ENCODE results near the gene PELI1.
"Not testable (repeated sequence)": the region's sequence is repeated elsewhere in the genome, so short reads cannot be mapped to it uniquely, and the experiment has no call there.

Gene PELI1

DNA sequence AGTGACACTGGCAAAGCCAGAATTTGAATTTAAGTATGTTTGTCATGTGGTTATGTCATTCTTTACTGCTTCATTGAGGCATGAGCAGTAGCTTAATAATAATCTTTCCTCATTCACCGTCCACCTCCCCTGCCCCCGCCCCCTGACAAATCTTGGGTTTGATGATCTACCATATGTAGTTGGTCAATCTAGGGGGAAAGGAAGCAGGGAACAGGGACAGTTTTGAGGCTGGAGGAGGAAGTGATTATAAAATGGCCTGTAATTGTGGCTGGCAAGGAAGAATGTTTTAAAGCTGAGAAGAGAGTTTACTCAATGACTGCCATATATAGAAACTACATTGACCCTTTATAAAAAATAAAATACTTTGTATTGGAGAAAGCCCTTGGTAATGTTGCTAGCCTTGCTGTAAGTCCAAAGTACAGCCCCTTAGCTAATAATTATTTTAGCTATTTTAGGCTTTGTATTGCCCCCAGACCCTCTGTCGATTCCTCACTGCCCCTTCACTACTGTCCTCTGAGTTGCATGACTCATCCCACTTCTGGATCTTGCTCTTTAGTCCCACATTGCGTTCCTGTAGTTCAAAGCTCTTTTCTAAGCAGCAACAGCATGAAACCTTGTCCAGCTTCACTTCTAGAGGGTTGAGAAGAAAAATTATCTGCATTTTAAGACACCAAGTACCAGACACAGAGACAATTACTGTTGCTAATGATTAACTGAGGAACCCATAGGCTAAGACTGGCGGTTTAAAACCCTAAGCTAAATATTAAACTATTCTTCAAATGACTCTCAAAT, 38.4 kb downstream of the PELI1 start:
- H3K4me3 ChIP-seq (IDR thresholded peaks at IDR 0.05; ENCODE audit: insufficient read depth, low read depth, low read length), result no peak overlapping the region
- TF ChIP-seq, protein P1, sequence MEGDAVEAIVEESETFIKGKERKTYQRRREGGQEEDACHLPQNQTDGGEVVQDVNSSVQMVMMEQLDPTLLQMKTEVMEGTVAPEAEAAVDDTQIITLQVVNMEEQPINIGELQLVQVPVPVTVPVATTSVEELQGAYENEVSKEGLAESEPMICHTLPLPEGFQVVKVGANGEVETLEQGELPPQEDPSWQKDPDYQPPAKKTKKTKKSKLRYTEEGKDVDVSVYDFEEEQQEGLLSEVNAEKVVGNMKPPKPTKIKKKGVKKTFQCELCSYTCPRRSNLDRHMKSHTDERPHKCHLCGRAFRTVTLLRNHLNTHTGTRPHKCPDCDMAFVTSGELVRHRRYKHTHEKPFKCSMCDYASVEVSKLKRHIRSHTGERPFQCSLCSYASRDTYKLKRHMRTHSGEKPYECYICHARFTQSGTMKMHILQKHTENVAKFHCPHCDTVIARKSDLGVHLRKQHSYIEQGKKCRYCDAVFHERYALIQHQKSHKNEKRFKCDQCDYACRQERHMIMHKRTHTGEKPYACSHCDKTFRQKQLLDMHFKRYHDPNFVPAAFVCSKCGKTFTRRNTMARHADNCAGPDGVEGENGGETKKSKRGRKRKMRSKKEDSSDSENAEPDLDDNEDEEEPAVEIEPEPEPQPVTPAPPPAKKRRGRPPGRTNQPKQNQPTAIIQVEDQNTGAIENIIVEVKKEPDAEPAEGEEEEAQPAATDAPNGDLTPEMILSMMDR (conservative IDR thresholded peaks at IDR 0.05; ENCODE audit: low read depth, low read length), result no peak
- no peak overlapping the region for H3K4me2 ChIP-seq
- no peaks in the 10 kb centered on the region for H3K27me3 ChIP-seq (ENCODE audit: insufficient read depth, low read depth)
- no peak overlapping the region for H3K27ac ChIP-seq
- no peaks in the 10 kb centered on the region for H4K20me1 ChIP-seq (ENCODE audit: insufficient read depth)
- peaks cover 14% of the 10 kb centered on the region for H3K4me1 ChIP-seq (ENCODE audit: low read depth, poor library complexity, severe bottlenecking)
- H3K36me3 ChIP-seq (ENCODE audit: insufficient read depth), result no peaks in the 10 kb centered on the region; the same call in 1 of the 2 replicates
- no peak overlapping the region for H2AFZ ChIP-seq (ENCODE audit: low read depth)
- peaks cover 29% of the 10 kb centered on the region for H3K79me2 ChIP-seq (ENCODE audit: insufficient read depth, low read depth)
- H3K9ac ChIP-seq, result no peak overlapping the region

DNA sequence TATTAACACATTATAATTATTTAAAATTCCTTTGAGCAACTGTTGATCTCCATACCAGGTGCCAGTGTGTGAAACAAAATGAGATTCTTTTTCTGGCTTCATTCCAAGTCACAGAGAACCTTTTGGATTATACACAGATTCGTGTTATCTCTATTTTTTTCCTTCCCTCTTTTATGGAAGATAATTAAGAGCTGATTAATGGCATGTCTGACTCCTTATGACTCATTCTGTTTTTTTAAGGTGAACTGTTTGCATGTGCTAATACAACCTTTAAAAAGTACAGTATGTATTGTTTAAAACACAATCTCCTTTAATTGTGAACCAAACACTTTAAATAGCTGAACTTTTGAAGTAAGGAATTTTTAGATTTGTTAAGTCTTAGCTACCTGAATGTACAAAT, 39.3 kb downstream of the PELI1 start:
- no peaks in the 10 kb centered on the region for H3K27me3 ChIP-seq (ENCODE audit: insufficient read depth, low read depth)
- no peak overlapping the region for H3K27ac ChIP-seq
- peaks cover 9% of the 10 kb centered on the region for H3K4me1 ChIP-seq (ENCODE audit: low read depth, poor library complexity, severe bottlenecking)
- H3K79me2 ChIP-seq (ENCODE audit: insufficient read depth, low read depth), result peaks cover 21% of the 10 kb centered on the region
- no peak overlapping the region for H3K4me3 ChIP-seq (IDR thresholded peaks at IDR 0.05; ENCODE audit: insufficient read depth, low read depth, low read length)
- H3K9ac ChIP-seq, result no peak overlapping the region
- TF ChIP-seq, protein P1 (conservative IDR thresholded peaks at IDR 0.05; ENCODE audit: low read depth, low read length), result no peak
- H3K4me2 ChIP-seq, result no peak overlapping the region
- no peak overlapping the region for H2AFZ ChIP-seq (ENCODE audit: low read depth)
- no peaks in the 10 kb centered on the region for H4K20me1 ChIP-seq (ENCODE audit: insufficient read depth)
- H3K36me3 ChIP-seq (ENCODE audit: insufficient read depth), result no peaks in the 10 kb centered on the region; the same call in 1 of the 2 replicates

DNA sequence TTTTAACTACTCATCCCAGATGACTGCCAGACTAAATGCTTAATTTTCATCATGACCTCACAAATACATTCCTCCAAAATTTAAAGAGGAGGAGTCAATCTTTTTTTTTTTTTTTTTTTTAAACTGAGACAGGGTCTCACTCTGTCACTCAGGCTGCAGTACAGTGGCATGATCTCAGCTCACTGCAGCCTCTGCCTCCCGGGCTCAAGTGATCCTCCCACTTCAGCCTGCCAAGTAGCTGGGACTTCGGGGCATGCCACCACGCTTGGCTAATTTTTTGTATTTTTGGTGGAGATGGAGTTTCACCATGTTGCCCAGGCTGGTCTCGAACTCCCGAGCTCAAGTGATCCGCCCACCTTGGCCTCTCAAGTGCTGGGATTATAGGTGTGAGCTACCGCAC, 41.5 kb downstream of the PELI1 start:
- not testable (repeated sequence) for H3K79me2 ChIP-seq (ENCODE audit: insufficient read depth, low read depth); H3K27ac ChIP-seq; H3K36me3 ChIP-seq (ENCODE audit: insufficient read depth)

DNA sequence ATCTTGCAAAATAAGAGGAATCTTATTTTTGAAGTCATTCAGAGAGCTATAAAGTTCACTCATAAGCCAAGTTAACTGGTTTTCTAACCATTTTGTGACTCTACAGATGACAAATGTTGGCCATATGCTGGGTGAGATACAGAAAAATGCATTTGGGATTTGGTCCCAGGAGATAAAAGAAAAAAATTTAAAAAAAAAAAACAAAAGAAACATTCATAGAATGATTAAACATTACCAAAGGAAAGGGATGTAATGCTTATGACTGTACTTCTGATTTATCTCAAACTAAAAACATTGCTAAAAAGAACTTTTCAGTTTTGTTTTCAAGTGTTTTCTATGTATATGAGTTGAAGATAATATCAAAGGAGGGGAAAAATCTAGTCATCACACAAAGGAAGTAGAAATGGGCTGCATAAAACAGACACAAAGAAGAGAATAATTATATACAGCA, 43.1 kb downstream of the PELI1 start:
- no peaks in the 10 kb centered on the region for H3K27me3 ChIP-seq (ENCODE audit: insufficient read depth, low read depth)
- no peak overlapping the region for H3K9ac ChIP-seq
- no peaks in the 10 kb centered on the region for H3K4me1 ChIP-seq (ENCODE audit: low read depth, poor library complexity, severe bottlenecking)
- no peaks in the 10 kb centered on the region for H4K20me1 ChIP-seq (ENCODE audit: insufficient read depth)
- peaks cover 4% of the 10 kb centered on the region; the same call in 1 of the 2 replicates for H3K36me3 ChIP-seq (ENCODE audit: insufficient read depth)
- no peaks in the 10 kb centered on the region for H3K79me2 ChIP-seq (ENCODE audit: insufficient read depth, low read depth)
- H2AFZ ChIP-seq (ENCODE audit: low read depth), result no peak overlapping the region
- no peak overlapping the region for H3K4me2 ChIP-seq
- H3K4me3 ChIP-seq (IDR thresholded peaks at IDR 0.05; ENCODE audit: insufficient read depth, low read depth, low read length), result no peak overlapping the region
- no peak overlapping the region for H3K27ac ChIP-seq
- TF ChIP-seq, protein P1 (conservative IDR thresholded peaks at IDR 0.05; ENCODE audit: low read depth, low read length), result no peak

More for the DNA sequence above, 41.5 kb downstream of the PELI1 start:
- not testable (repeated sequence) for H2AFZ ChIP-seq (ENCODE audit: low read depth); H3K27me3 ChIP-seq (ENCODE audit: insufficient read depth, low read depth); H3K9ac ChIP-seq; H3K4me2 ChIP-seq; H3K4me1 ChIP-seq (ENCODE audit: low read depth, poor library complexity, severe bottlenecking); H4K20me1 ChIP-seq (ENCODE audit: insufficient read depth); H3K4me3 ChIP-seq (IDR thresholded peaks at IDR 0.05; ENCODE audit: insufficient read depth, low read depth, low read length)

DNA sequence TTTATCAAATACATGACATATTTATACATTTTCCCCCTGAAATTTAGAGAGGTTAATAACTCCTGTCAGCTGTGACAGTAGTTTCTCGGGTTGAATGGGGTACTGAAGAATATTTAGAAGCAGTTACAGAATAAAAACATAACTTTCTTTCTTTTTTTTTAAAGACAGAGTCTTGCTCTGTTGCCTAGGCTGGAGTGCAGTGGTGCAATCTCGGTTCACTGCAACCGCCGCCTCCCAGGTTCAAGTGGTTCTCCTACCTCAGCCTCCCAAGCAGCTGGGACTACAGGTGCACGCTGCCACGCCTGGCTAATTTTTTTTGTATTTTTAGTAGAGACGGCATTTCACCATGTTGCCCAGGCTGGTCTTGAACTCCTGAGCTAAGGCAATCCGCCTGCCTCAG, 43.6 kb downstream of the PELI1 start:
- not testable (repeated sequence) for H3K9ac ChIP-seq; H3K4me2 ChIP-seq; H3K36me3 ChIP-seq (ENCODE audit: insufficient read depth); H2AFZ ChIP-seq (ENCODE audit: low read depth); H3K4me1 ChIP-seq (ENCODE audit: low read depth, poor library complexity, severe bottlenecking); H3K27me3 ChIP-seq (ENCODE audit: insufficient read depth, low read depth); H3K79me2 ChIP-seq (ENCODE audit: insufficient read depth, low read depth); H3K27ac ChIP-seq; H3K4me3 ChIP-seq (IDR thresholded peaks at IDR 0.05; ENCODE audit: insufficient read depth, low read depth, low read length); H4K20me1 ChIP-seq (ENCODE audit: insufficient read depth)
